VCaP (cell line): ENCODE measurements around the gene ST3GAL3.

Experiments used
- H3K27ac ChIP-seq: fragments of 450-650 bp; 2 replicates; pipeline ENCODE4 v1.5.1; 2017
- TF ChIP-seq, protein P1 (sequence below): fragments of 450-650 bp; conservative IDR thresholded peaks from 2 replicates; pipeline ENCODE4 v1.5.1; 2017; ENCODE audit warnings: mild to moderate bottlenecking, moderate library complexity

The ST3GAL3 gene

DNA sequence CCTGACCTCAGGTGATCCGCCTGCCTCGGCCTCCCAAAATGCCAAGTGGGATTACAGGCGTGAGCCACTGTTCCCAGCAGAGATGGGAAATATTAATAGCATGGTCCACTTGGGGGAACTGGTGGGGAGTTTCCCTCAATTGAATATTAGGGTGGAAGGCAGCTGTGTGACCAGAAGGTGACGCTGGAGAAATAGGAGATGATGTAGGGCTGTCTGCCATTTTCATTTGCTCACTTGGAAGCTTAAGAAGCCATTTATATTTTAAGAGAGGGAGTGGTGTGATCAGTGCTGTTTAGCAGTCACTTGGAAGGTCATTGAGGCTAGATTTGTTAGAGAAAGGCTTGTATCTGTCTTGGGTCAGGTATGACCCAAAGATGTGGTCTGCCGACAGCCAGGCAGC lies 37.5 kb upstream of the ST3GAL3 start:
- no peak overlapping the region for H3K27ac ChIP-seq
- TF ChIP-seq, protein P1, sequence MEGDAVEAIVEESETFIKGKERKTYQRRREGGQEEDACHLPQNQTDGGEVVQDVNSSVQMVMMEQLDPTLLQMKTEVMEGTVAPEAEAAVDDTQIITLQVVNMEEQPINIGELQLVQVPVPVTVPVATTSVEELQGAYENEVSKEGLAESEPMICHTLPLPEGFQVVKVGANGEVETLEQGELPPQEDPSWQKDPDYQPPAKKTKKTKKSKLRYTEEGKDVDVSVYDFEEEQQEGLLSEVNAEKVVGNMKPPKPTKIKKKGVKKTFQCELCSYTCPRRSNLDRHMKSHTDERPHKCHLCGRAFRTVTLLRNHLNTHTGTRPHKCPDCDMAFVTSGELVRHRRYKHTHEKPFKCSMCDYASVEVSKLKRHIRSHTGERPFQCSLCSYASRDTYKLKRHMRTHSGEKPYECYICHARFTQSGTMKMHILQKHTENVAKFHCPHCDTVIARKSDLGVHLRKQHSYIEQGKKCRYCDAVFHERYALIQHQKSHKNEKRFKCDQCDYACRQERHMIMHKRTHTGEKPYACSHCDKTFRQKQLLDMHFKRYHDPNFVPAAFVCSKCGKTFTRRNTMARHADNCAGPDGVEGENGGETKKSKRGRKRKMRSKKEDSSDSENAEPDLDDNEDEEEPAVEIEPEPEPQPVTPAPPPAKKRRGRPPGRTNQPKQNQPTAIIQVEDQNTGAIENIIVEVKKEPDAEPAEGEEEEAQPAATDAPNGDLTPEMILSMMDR: no peak

DNA sequence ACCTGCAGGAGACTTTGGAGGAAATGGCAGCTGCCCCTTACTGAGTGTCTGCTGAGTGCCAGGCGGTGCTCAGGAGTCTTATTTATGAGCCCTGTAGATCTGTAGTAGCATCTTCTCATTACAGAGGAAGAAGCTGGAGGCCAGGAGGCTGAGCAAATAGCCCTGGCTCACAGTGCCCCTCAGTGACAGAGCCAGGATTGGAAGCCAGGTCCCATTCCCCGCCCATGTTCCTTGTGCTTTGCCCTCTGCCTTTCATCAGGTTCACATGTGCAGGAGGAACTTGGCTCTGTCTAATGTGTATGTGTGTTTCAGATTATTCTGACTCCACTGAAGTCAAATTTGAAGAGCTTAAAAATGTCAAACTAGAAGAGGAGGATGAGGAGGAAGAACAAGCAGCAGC lies 36.1 kb upstream of the ST3GAL3 start:
- no peak overlapping the region for H3K27ac ChIP-seq
- TF ChIP-seq, protein P1: no peak

DNA sequence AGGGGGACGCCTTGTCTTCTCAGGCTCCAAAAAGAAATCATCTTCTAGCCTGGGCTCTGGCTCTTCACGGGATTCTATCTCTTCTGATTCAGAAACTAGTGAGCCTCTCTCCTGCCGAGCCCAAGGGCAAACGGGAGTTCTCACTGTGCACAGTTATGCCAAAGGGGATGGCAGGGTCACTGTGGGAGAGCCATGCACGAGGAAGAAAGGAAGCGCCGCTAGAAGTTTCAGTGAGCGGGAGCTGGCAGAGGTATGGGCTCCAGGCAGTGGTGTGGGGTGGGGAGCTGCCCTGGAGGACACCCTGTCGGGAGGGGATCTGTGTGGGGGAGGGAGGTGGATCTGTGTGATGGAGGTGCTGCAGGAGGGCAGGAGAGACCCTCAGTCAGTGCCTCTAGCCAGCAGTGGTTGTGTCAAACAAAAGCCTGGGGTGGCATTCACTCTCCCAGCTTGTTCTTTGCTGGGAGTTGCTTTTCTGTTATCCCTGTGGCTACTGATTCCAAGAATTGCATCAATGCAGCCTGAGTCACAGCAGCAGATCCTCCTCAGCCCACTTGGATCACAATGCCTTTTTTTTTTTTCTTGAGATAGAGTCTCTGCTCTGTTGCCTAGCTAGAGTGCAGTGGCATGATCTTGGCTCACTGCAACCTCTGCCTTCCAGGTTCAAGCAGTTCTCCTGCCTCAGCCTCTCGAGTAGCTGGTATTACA lies 35.6 kb upstream of the ST3GAL3 start:
- H3K27ac ChIP-seq: no peak overlapping the region
- TF ChIP-seq, protein P1: no peak

DNA sequence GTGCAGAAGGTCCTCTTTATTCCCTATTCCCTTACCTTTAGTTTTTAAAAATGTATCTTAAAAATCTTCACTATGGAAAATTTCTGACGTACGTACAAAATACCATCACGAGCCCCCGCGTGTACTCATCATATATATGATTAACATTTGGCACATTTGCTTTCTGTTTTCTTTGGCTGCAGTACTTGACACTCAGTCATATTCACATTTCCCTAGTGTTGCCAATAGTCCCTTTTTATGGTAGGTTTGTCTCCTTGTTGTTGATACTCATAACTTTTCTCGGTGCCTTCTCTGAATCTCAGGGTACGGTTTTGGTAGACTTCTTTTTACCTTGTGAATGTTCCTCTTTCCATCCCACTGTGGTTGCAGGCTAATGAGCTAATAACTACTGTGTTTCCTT lies 34.1 kb upstream of the ST3GAL3 start:
- TF ChIP-seq, protein P1: no peak
- no peak overlapping the region for H3K27ac ChIP-seq

DNA sequence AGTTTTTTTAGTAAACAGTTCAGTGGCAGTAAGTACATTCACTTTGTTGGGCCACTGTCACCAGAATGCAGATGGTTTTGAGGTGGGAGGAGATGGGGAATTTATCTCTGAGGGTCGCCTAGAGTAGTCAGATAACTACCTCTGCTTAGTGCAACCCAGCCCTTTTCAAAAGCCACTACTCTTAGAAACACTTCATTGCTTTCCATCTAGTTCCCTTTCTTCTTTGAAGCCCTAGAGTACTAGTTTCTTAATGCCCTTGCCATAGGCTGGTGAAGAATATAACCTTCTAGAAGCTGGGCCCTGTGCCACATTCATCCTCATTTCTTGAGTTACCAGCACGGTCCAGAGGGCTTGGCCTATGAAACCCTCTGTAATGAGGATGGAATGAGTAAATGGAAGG lies 28.4 kb upstream of the ST3GAL3 start:
- TF ChIP-seq, protein P1: no peak

DNA sequence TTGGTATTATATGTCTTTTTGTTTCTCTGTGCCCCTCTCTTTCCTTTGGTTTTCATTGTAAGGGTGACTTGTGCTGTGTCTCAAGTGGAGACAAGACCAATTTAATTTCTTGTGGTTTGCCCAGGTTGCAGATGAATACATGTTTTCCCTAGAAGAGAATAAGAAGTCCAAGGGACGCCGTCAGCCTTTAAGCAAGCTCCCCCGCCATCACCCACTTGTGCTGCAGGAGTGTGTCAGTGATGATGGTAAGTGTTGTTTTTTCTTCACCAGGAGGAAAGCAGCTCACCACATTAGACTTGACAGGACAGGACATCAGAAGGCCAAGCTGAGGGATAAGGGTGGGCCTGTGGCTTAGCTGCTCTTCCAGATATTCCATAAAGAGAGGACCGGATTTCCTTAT lies 23.8 kb upstream of the ST3GAL3 start:
- no peak overlapping the region for H3K27ac ChIP-seq
- TF ChIP-seq, protein P1: no peak

More for the DNA sequence above, 28.4 kb upstream of the ST3GAL3 start:
- no peak overlapping the region for H3K27ac ChIP-seq

DNA sequence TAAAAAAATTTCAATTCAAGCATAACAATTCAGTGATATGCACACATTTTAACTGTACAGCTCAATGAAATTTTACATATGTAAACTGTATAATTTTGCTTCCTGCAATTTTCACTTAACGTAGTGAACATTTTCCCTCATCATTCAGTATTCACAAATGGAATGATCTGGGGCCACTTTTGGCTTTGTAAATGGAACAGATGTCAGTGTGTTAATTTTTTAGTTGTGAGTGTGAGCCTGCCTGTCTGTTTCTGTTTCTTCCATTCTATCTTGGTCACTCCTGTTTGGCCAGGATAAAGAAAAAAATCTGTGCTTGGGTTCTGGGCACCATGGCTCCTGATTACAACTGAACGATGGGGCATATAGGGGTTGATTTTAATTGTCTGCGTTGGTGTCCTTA lies 20.5 kb upstream of the ST3GAL3 start:
- TF ChIP-seq, protein P1: no peak
- H3K27ac ChIP-seq: no peak overlapping the region
